GM12892 (cell line): ENCODE results near the gene TADA2A.
"Not testable (repeated sequence)": the region's sequence is repeated elsewhere in the genome, so short reads cannot be mapped to it uniquely, and the experiment has no call there.

Source experiments
- DNase-seq: peaks from one replicate; pipeline ENCODE4 v3.0.0; 2011; ENCODE audit not compliant: insufficient read length
- FAIRE-seq: peaks from 2 replicates; lab custom pipeline; 2011; peaks lifted over from hg19 to GRCh38; lab: Jason Lieb, UNC
- POLR2A ChIP-seq: IDR thresholded peaks from 2 replicates; pipeline ENCODE4 v1.6.1; 2011; ENCODE audit warnings: low read depth, low read length, control low read depth
- POLR2AphosphoS5 ChIP-seq: IDR thresholded peaks from 2 replicates; pipeline ENCODE4 v1.6.1; 2011; ENCODE audit warnings: low read depth, low read length, control low read depth
- TAF1 ChIP-seq: IDR thresholded peaks from 2 replicates; pipeline ENCODE4 v1.6.1; 2011; ENCODE audit warnings: low read depth, mild to moderate bottlenecking, control low read depth, low read length, borderline replicate concordance

TADA2A gene

GRCh38 chr17:37505333-37505732, 98.6 kb downstream of the TADA2A start:
- FAIRE-seq (no peak), DNase-seq (no peak)
- TF ChIP-seq TAF1: no peak

- DNase-seq (no peak), FAIRE-seq (no peak)
- TF ChIP-seq POLR2AphosphoS5 (no peak), TAF1 (no peak)
Observed at GRCh38 chr17:37506678-37507077, 100.0 kb downstream of the TADA2A start.

- DNase-seq (no peak), FAIRE-seq (no peak)
- TF ChIP-seq POLR2AphosphoS5 (no peak), TAF1 (no peak), POLR2A (no peak)
Observed at GRCh38 chr17:37507111-37507510, 100.4 kb downstream of the TADA2A start.

GRCh38 chr17:37510056-37510455, 103.4 kb downstream of the TADA2A start:
- no peak for TF ChIP-seq POLR2AphosphoS5
- no peak for TF ChIP-seq POLR2A
- TF ChIP-seq TAF1: no peak
- FAIRE-seq (no peak), DNase-seq (no peak)

GRCh38 chr17:37511642-37512041, 105.0 kb downstream of the TADA2A start:
- DNase-seq, FAIRE-seq: not testable (repeated sequence)

GRCh38 chr17:37512442-37513068, 105.9 kb downstream of the TADA2A start:
- FAIRE-seq (no peak), DNase-seq (no peak)

GRCh38 chr17:37513711-37514110, 107.0 kb downstream of the TADA2A start:
- DNase-seq (no peak), FAIRE-seq (no peak)
- no peak for TF ChIP-seq TAF1
- TF ChIP-seq POLR2AphosphoS5: no peak
- TF ChIP-seq POLR2A: no peak

More at GRCh38 chr17:37512442-37513068, 105.9 kb downstream of the TADA2A start:
- TF ChIP-seq POLR2A: no peak
- no peak for TF ChIP-seq POLR2AphosphoS5
- TF ChIP-seq TAF1: no peak

- TF ChIP-seq POLR2A: no peak
- TF ChIP-seq TAF1: no peak
- no peak for TF ChIP-seq POLR2AphosphoS5
- DNase-seq: no peak
- FAIRE-seq: no peak
Observed at GRCh38 chr17:37516127-37516571, 109.5 kb downstream of the TADA2A start.

- DNase-seq: no peak
- no peak for FAIRE-seq
- TF ChIP-seq POLR2A (no peak), TAF1 (no peak), POLR2AphosphoS5 (no peak)
Observed at GRCh38 chr17:37517881-37518280, 111.2 kb downstream of the TADA2A start.

GRCh38 chr17:37518826-37519225, 112.1 kb downstream of the TADA2A start:
- no peak for TF ChIP-seq POLR2A
- TF ChIP-seq POLR2AphosphoS5: no peak
- TF ChIP-seq TAF1: no peak
- FAIRE-seq (no peak), DNase-seq (no peak)

GRCh38 chr17:37519251-37519985, 112.7 kb downstream of the TADA2A start:
- TF ChIP-seq POLR2A: no peak
- TF ChIP-seq TAF1: no peak
- TF ChIP-seq POLR2AphosphoS5: no peak
- FAIRE-seq: no peak
- no peak for DNase-seq

- no peak for TF ChIP-seq TAF1
- no peak for TF ChIP-seq POLR2A
- TF ChIP-seq POLR2AphosphoS5: no peak
- FAIRE-seq: no peak
- DNase-seq: no peak
Observed at GRCh38 chr17:37520174-37520573, 113.5 kb downstream of the TADA2A start.

- DNase-seq: no peak
- TF ChIP-seq POLR2A (no peak), POLR2AphosphoS5 (no peak), TAF1 (no peak)
- no peak for FAIRE-seq
Observed at GRCh38 chr17:37521821-37522220, 115.1 kb downstream of the TADA2A start.
